K562 (cell line): ENCODE measurements around the gene CHAD. TPM values are rescaled to one million over a fixed set of nuclear protein-coding genes. Genes with fewer than 3 reads are reported as not detected.
A peak's percentile ranks its signal among the peaks of the same experiment; 100 is the strongest.

Source experiments
- ARNT ChIP-seq, 2 experiments: fragments of 450-650 bp; IDR thresholded peaks; 2 replicates each; pipeline ENCODE4 v1.6.1; 2016; ENCODE audit warnings: mild to moderate bottlenecking in 1 of 2
- ATF3 ChIP-seq, 2 experiments: fragments of 450-650 bp in 1 of 2; sonication (generic) in 1 of 2; formaldehyde crosslinking in 1 of 2; IDR thresholded peaks in 1 of 2; conservative IDR thresholded peaks in 1 of 2; 2 replicates each; pipeline versions ENCODE4 v1.6.1 to v1.8.1; 2016 to 2023; ENCODE audit warnings: mild to moderate bottlenecking in 2 of 2, moderate library complexity in 2 of 2, inconsistent platforms in 1 of 2, missing genetic modification reagents in 1 of 2
- ATF6 ChIP-seq: sonication (generic); formaldehyde crosslinking; IDR thresholded peaks from 2 replicates; pipeline ENCODE4 v1.4.0; 2020; ENCODE audit warnings: mild to moderate bottlenecking, missing genetic modification reagents
- CSDE1 ChIP-seq, 2 experiments: fragments of 450-650 bp; IDR thresholded peaks; 2 replicates each; pipeline ENCODE4 v1.6.1; 2016; ENCODE audit warnings: mild to moderate bottlenecking in 1 of 2
- FOXP1 ChIP-seq: sonication (generic); formaldehyde crosslinking; IDR thresholded peaks from 2 replicates; pipeline ENCODE4 v1.8.0; 2022; ENCODE audit warnings: mild to moderate bottlenecking, missing genetic modification reagents
- GABPA ChIP-seq: fragments of 200-800 bp; sonication (Bioruptor generic); conservative IDR thresholded peaks from 2 replicates; pipeline ENCODE4 v1.6.1; 2016; ENCODE audit warnings: low read depth, missing genetic modification characterization, missing compliant biosample characterization
- HMGXB4 ChIP-seq: sonication (generic); formaldehyde crosslinking; IDR thresholded peaks from 2 replicates; pipeline ENCODE4 v1.8.1; 2023; ENCODE audit warnings: mild to moderate bottlenecking, missing genetic modification reagents
- JUND ChIP-seq, 2 experiments: IDR thresholded peaks; 2 replicates in 1 of 2; 3 replicates in 1 of 2; pipeline ENCODE4 v1.6.1; 2011; ENCODE audit warnings: borderline replicate concordance in 2 of 2, low read depth in 2 of 2, low read length in 2 of 2, improper control_type of control experiment in 1 of 2, missing biosample characterization in 1 of 2, missing genetic modification characterization in 1 of 2, missing genetic modification reagents in 1 of 2
- KLF13 ChIP-seq: fragments of 450-650 bp; IDR thresholded peaks from 2 replicates; pipeline ENCODE4 v1.6.1; 2016; ENCODE audit warnings: missing genetic modification characterization, low read depth, mild to moderate bottlenecking, missing compliant biosample characterization, moderate library complexity, borderline replicate concordance
- MECOM ChIP-seq: fragments of 250-450 bp; sonication (Bioruptor Pico); IDR thresholded peaks from 2 replicates; pipeline ENCODE4 v1.8.0; 2022; ENCODE audit warnings: inconsistent platforms
- NFIX ChIP-seq: fragments of 250-450 bp; sonication (Bioruptor Pico); IDR thresholded peaks from 2 replicates; pipeline ENCODE4 v1.4.0; 2020; ENCODE audit warnings: low read depth, mild to moderate bottlenecking, moderate library complexity
- NRF1 ChIP-seq, 2 experiments: fragments of 450-650 bp; IDR thresholded peaks in 1 of 2; conservative IDR thresholded peaks in 1 of 2; 2 replicates each; pipeline ENCODE4 v1.6.1; 2014; ENCODE audit warnings: mild to moderate bottlenecking in 2 of 2
- POLR3A ChIP-seq: IDR thresholded peaks from 2 replicates; pipeline ENCODE4 v1.6.1; 2011; ENCODE audit warnings: borderline replicate concordance, mild to moderate bottlenecking, moderate library complexity; ENCODE audit not compliant: insufficient read length, insufficient read depth; ENCODE audit errors: extremely low read depth
- USF1 ChIP-seq: sonication (generic); formaldehyde crosslinking; IDR thresholded peaks from 2 replicates; pipeline ENCODE4 v1.9.0; 2022; ENCODE audit warnings: mild to moderate bottlenecking, missing genetic modification reagents
- WHSC1 ChIP-seq: IDR thresholded peaks from one replicate; pipeline ENCODE4 v1.6.1; 2012; ENCODE audit warnings: low read length, control low read depth, inconsistent platforms
- XRCC5 ChIP-seq: fragments of 200-400 bp; formaldehyde crosslinking; IDR thresholded peaks from 2 replicates; pipeline ENCODE4 v1.6.1; 2017; ENCODE audit warnings: low read depth, mild to moderate bottlenecking, low read length
- ZBTB1 ChIP-seq: sonication (generic); formaldehyde crosslinking; IDR thresholded peaks from 2 replicates; pipeline ENCODE4 v1.8.1; 2023; ENCODE audit warnings: missing genetic modification reagents, low read depth, mild to moderate bottlenecking, borderline replicate concordance
- ZFP30 ChIP-seq: fragments of 250-450 bp; sonication (Bioruptor Pico); IDR thresholded peaks from 2 replicates; pipeline ENCODE4 v1.8.0; 2022; ENCODE audit warnings: moderate library complexity, mild to moderate bottlenecking, inconsistent platforms, borderline replicate concordance
- ZNF24 ChIP-seq: fragments of 450-650 bp; IDR thresholded peaks from 2 replicates; pipeline ENCODE4 v1.6.1; 2016
- polyA plus RNA-seq, 8 experiments: library from polyadenylated mRNA; depleted of rRNA in 4 of 8; stranded (reverse) in 5 of 8; unstranded in 3 of 8; fragments of >200 nt; fragmentation: Nextera tagmentation in 2 of 8; fragmentation: Illumina TruSeq in 1 of 8; extraction: Ambion mirVana in 2 of 8; extraction: Trizol in 1 of 8; gene quantifications; 2 replicates each; pipeline versions ENCODE4 v1.2.1 to v1.2.3, GENCODE V29; 2011 to 2014; ENCODE audit warnings: inconsistent platforms in 1 of 8, missing spikeins in 1 of 8
- total RNA-seq, 7 experiments: library from RNA; depleted of rRNA in 6 of 7; stranded (reverse); fragments of >200 nt in 6 of 7; fragmentation: Illumina TruSeq in 2 of 7; extraction: Trizol in 2 of 7; gene quantifications; 2 replicates each; pipeline versions ENCODE4 v1.2.1 to v1.2.3, GENCODE V29; 2011 to 2021; ENCODE audit warnings: low replicate concordance in 1 of 7

The CHAD gene
- total and polyA plus RNA-seq, 9 of the 15 experiments (the other 6 are each of a cell fraction or from before 2014, with no cell fraction given): not detected

DNA sequence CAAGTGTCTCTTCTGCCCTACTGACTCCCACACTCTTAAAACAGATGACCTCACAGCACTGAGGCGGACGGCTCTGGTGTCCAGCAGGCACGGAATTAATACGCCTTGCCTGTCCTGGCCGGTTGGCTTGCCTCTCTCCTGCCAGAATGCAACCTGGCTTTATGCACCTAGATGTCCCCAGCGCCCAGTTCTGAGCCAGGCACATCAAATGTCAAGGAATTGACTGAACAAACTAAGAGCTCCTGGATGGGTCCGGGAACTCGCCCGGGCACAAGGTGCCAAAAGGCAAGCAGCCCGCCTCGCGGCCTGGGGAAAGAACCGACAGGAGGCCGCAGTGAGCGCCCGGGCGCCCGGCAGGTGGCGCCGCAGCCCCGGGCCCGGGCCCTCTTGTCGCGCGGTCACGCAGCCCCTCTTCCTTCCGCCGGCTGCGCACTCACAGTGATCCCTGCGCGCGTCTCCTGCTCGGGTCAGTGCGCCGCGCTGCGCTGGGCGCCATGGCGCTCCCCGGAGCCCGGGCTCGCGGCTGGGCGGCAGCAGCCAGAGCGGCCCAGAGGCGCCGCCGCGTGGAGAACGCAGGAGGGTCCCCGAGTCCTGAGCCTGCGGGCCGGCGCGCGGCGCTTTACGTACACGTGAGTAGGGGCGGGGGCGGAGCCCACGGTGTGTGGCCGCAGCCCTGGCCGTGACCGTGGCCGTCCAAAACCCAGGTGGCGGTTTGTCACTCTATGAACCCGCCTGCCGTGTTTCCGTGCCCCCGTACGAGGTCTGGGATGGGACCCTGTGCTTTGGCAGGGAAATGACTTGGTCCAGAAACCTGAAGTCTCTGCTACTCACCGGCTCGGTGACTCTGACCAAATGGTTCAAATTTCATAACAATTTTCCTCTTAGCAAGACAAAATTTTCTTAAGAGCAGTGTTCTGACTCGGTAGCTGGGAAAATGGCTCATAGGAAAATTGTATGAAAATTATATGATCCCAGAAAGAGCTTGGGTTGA lies 10.0 kb upstream of the CHAD start, which contains the start of gene RSAD1 (continued):
- TF ChIP-seq HMGXB4 (CRISPR knock-in tag) (peak; percentile 95), POLR3A (no peak), NRF1 (conservative IDR thresholded peaks at IDR 0.05 in 1 of 2, IDR thresholded peaks at IDR 0.05 in 1 of 2) (peak; percentile 89 to 90), NFIX (no peak), XRCC5 (0 out of 2 replicates have a peak, but pooled peaks have one; percentile 16), ATF6 (peak; percentile 59; the same call in 1 of the 2 replicates), ARNT (IDR thresholded peaks at IDR 0.05) (no peak), ZFP30 (CRISPR knock-in tag) (no peak), GABPA (tag) (peak; percentile 80), KLF13 (peak; percentile 77), WHSC1 (no peak), USF1 (peak; percentile 51), JUND (IDR thresholded peaks at IDR 0.05; ENCODE audit: borderline replicate concordance, low read depth, low read length) (0 out of 2 replicates have a peak, but pooled peaks have one; percentile 32), JUND (tag; IDR thresholded peaks at IDR 0.05; ENCODE audit: borderline replicate concordance, low read depth, low read length) (no peak; the same call in 2 of the 3 replicates), MECOM (CRISPR knock-in tag) (no peak), ZNF24 (peak; percentile 87), ATF3 (IDR thresholded peaks at IDR 0.05) (peak; percentile 12; the same call in 1 of the 2 replicates), ATF3 (CRISPR knock-in tag; conservative IDR thresholded peaks at IDR 0.05) (peak; percentile 87), FOXP1 (CRISPR knock-in tag) (peak; percentile 98), ZBTB1 (CRISPR knock-in tag) (peak; percentile 84), CSDE1 (IDR thresholded peaks at IDR 0.05) (0 out of 4 replicates have a peak, but pooled peaks of 1 of the 2 experiments have one; percentile 23)
